ENCODE data around the gene MAN1A1.

DNA sequence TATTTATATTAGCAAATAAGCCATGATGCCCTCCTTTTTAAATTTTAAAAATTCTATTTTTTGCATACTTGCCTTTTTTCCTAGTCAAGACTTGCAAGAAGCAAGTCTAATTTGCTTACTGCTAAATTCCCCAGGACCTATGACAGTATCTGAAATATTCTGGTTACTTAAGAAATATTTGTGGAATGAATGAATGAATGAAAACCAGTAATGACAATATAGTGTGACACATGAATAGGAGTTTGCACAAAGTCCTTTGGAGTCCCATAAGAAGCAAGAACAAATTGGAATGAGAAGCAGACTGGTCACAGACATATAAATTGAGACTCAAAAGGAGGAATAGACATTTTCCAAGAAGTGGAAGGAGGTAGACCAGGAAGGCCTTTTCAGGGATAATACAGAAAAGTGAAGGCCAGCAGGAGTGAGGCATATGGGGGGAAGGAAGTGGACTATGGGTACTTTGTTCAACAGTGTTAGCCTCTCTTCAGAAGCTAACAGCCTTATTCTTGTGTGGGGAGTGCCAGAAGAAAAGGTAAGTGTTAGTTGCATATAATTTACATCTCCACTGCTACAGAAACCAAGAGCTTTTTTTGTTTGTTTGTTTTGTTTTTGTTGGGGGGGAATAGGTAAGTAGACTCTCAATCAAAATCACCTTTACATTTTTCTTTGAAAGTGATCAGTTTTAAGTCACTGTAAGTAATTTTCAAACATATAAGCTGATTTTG, 177.5 kb downstream of the MAN1A1 start:
- TF ChIP-seq, protein P1, sequence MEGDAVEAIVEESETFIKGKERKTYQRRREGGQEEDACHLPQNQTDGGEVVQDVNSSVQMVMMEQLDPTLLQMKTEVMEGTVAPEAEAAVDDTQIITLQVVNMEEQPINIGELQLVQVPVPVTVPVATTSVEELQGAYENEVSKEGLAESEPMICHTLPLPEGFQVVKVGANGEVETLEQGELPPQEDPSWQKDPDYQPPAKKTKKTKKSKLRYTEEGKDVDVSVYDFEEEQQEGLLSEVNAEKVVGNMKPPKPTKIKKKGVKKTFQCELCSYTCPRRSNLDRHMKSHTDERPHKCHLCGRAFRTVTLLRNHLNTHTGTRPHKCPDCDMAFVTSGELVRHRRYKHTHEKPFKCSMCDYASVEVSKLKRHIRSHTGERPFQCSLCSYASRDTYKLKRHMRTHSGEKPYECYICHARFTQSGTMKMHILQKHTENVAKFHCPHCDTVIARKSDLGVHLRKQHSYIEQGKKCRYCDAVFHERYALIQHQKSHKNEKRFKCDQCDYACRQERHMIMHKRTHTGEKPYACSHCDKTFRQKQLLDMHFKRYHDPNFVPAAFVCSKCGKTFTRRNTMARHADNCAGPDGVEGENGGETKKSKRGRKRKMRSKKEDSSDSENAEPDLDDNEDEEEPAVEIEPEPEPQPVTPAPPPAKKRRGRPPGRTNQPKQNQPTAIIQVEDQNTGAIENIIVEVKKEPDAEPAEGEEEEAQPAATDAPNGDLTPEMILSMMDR (IDR thresholded peaks at IDR 0.05 in 4 of 5, conservative IDR thresholded peaks at IDR 0.05 in 1 of 5), result no peak
- no peak for TF ChIP-seq POLR2A (IDR thresholded peaks at IDR 0.05)

Data from gastrocnemius medialis (tissue), 4 donors.